Vagina (tissue), 2 donors: ENCODE data around the gene TCF4. TPM values are rescaled to one million over a fixed set of nuclear protein-coding genes. Genes with fewer than 3 reads are reported as not detected.
A peak's percentile ranks its signal among the peaks of the same experiment; 100 is the strongest.

Experiments
- DNase-seq, 2 donors: peaks; one replicate each; pipeline ENCODE4 v3.0.0-alpha.2; 2017; ENCODE audit errors: extremely low spot score in 2 of 2
- H3K27ac ChIP-seq: fragments of 200-600 bp; sonication (generic); one replicate; pipeline ENCODE4 v1.5.1; 2019
- H3K27me3 ChIP-seq: fragments of 200-600 bp; sonication (generic); one replicate; pipeline ENCODE4 v1.5.1; 2019
- H3K36me3 ChIP-seq, 2 donors: fragments of 200-600 bp; sonication (generic); one replicate each; pipeline ENCODE4 v1.5.1; 2017 to 2019
- H3K4me1 ChIP-seq: fragments of 200-600 bp; sonication (generic); one replicate; pipeline ENCODE4 v1.5.1; 2019
- H3K4me3 ChIP-seq, 2 donors: fragments of 200-600 bp; sonication (generic); 1 replicate in 1 of 2; 2 replicates in 1 of 2; pipeline ENCODE4 v1.5.1; 2016 to 2019
- H3K9me3 ChIP-seq: fragments of 200-600 bp; sonication (generic); one replicate; pipeline ENCODE4 v1.5.1; 2019
- CTCF ChIP-seq, 3 experiments: fragments of 450-650 bp in 2 of 3; fragments of 200-600 bp in 1 of 3; sonication (generic) in 1 of 3; IDR thresholded peaks; one replicate each; pipeline ENCODE4 v1.5.1; 2017 to 2019; ENCODE audit warnings: antibody characterized with exemption in 3 of 3, mild to moderate bottlenecking in 2 of 3, moderate library complexity in 2 of 3
- POLR2A ChIP-seq, 2 donors: fragments of 450-650 bp; IDR thresholded peaks; one replicate each; pipeline ENCODE4 v1.6.1; 2017; ENCODE audit warnings: antibody characterized with exemption in 2 of 2, mild to moderate bottlenecking in 2 of 2, moderate library complexity in 2 of 2
- POLR2AphosphoS5 ChIP-seq, 2 donors: sonication (generic); formaldehyde crosslinking; IDR thresholded peaks; one replicate each; pipeline ENCODE4 v1.9.0; 2017; ENCODE audit warnings: antibody characterized with exemption in 2 of 2, mild to moderate bottlenecking in 2 of 2, low read depth in 1 of 2; ENCODE audit not compliant: insufficient read depth in 1 of 2
- intact Hi-C: fragments of 100-400 bp; cut with DNase I; formaldehyde crosslinking; loops from one replicate; pipeline ENCODE4 v1.15.1; 2023
- total RNA-seq: library from RNA; depleted of rRNA; stranded (reverse); fragments of >200 nt; gene quantifications from one replicate; pipeline ENCODE4 v1.2.3, GENCODE V29; 2016

Gene TCF4
- total RNA-seq, 1 donor from 2014 or later, result 105 TPM

GRCh38 chr18:55351980-55352714, 235.8 kb downstream of the TCF4 start:
- TF ChIP-seq CTCF (IDR thresholded peaks at IDR 0.05) (no peak), POLR2A (IDR thresholded peaks at IDR 0.05) (no peak), POLR2AphosphoS5 (IDR thresholded peaks at IDR 0.05; ENCODE audit: insufficient read depth in 1 of 2, low read depth in 1 of 2) (no peak)
- Histone ChIP-seq H3K27me3 (no peaks in the 10 kb centered on the region), H3K4me3 (no peak overlapping the region), H3K36me3 (no peaks in the 10 kb centered on the region), H3K4me1 (peaks cover 23% of the 10 kb centered on the region), H3K9me3 (no peaks in the 10 kb centered on the region), H3K27ac (no peak overlapping the region)
- DNase-seq, result no peak
- intact Hi-C loops, result no loop called here

DNA sequence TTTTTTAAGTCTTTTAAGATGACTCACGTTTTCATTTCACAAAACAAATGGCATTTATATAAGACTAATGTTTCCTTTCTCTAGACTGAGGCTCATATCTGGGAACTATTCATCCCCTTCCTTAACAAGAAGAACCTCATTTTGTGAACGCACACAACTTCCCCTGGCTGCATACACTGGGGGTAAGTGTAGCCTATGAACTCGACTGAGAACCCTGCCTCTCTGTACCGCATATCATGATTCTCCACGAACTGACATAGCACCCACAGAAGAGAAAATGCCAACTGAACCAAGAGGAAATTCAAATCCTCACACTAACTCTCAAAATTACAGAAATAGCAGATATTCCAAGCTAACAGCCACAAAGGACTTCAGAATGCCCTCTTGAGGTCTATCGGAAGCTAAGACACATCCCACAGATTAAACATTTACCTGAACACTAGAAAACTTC, 236.7 kb downstream of the TCF4 start:
- H3K36me3 ChIP-seq, result no peaks in the 10 kb centered on the region
- no peak overlapping the region for H3K4me3 ChIP-seq
- no peak overlapping the region for H3K27ac ChIP-seq
- no peaks in the 10 kb centered on the region for H3K27me3 ChIP-seq
- intact Hi-C loops, result no loop called here
- no peak for DNase-seq
- H3K4me1 ChIP-seq, result peaks cover 23% of the 10 kb centered on the region
- no peak for TF ChIP-seq POLR2A (IDR thresholded peaks at IDR 0.05)
- TF ChIP-seq POLR2AphosphoS5 (IDR thresholded peaks at IDR 0.05; ENCODE audit: insufficient read depth in 1 of 2, low read depth in 1 of 2), result no peak
- TF ChIP-seq CTCF (IDR thresholded peaks at IDR 0.05), result no peak
- no peaks in the 10 kb centered on the region for H3K9me3 ChIP-seq

DNA sequence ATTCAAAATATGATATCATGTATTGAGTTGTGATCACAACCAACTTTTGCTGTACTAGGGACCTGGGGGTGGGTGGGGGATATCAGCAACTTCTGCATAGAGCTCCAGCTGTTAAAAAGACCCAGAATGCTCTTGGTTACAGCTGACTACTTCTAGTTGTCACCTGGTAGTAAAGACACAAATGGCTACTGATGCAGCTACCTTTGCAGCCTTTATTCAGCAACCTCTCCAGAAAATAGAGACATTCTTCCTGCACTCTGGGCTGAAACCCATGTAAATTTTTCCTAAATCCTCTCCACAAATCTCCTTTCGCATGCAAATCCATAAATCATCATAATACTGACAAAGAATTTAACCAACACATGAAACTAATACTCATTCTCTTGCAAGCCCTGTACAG, 238.3 kb downstream of the TCF4 start:
- Histone ChIP-seq H3K36me3 (no peaks in the 10 kb centered on the region), H3K9me3 (no peaks in the 10 kb centered on the region), H3K27ac (peak overlapping the region; percentile 20), H3K27me3 (no peaks in the 10 kb centered on the region), H3K4me3 (no peak overlapping the region), H3K4me1 (peaks cover 18% of the 10 kb centered on the region)
- DNase-seq, result no peak
- intact Hi-C loops, result no loop called here
- TF ChIP-seq POLR2A (IDR thresholded peaks at IDR 0.05), result no peak
- no peak for TF ChIP-seq POLR2AphosphoS5 (IDR thresholded peaks at IDR 0.05; ENCODE audit: insufficient read depth in 1 of 2, low read depth in 1 of 2)
- TF ChIP-seq CTCF (IDR thresholded peaks at IDR 0.05), result no peak

DNA sequence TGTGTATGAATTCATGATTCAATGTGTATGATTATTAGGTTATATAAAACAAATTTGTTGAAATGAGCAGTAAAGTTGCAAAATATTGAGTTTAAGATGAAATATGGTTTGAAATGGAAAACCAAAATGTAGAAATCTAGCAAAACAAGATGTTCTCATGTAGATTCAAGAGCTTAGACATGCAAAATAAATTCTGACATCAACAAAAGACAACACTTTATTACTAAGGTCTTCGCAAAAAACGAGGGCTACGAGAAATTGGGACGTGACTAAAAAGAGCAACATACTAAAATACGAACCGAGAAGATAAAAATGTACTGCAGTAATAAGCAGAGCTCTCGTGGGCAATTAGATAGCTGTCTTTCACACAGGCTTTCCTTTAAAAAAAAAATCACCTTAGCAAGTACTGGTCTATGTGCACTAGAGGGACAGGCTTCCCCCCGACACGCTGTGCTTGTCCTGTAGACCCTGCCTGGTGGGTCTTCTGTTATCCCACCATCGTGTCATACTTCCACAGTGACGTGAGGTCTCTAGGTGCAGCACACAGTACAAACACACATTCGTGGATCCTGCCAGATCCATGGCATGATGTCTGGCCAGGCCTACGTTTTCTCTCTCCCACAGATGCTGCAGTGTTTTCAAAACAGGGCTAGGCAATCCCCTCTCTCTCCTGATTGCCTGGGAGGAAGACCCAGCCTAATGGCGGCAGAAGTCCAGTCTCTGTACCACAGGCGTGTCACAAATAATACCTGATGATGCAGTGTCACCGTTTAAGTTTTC, 240.8 kb downstream of the TCF4 start:
- intact Hi-C loops, result no loop called here
- H3K27me3 ChIP-seq, result no peaks in the 10 kb centered on the region
- DNase-seq, result no peak
- no peak for TF ChIP-seq POLR2A (IDR thresholded peaks at IDR 0.05)
- TF ChIP-seq CTCF (IDR thresholded peaks at IDR 0.05), result no peak
- TF ChIP-seq POLR2AphosphoS5 (IDR thresholded peaks at IDR 0.05; ENCODE audit: insufficient read depth in 1 of 2, low read depth in 1 of 2), result no peak
- peaks cover 22% of the 10 kb centered on the region for H3K4me1 ChIP-seq
- H3K9me3 ChIP-seq, result no peaks in the 10 kb centered on the region
- H3K4me3 ChIP-seq, result no peak overlapping the region
- H3K36me3 ChIP-seq, result no peaks in the 10 kb centered on the region
- no peak overlapping the region for H3K27ac ChIP-seq

DNA sequence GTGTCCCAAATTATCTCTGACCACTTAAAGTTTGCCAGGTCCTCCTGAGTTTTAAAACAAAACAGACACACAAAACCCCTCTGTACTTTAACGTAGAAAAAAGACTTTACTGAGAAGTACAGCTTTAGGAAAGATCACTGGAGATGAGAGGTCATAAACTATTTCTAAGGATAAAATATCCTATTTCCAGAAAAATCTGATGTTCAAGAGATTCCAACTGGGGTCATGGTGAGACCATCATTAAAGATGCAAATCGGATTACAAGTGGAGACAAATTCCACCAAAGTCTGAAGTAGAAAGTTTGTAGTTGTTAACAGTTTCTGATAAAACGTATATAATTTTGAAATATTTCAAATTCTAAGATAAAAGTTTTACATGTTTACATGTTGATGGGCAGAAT, 241.6 kb downstream of the TCF4 start:
- peaks cover 22% of the 10 kb centered on the region for H3K4me1 ChIP-seq
- TF ChIP-seq CTCF (IDR thresholded peaks at IDR 0.05), result no peak
- intact Hi-C loops, result no loop called here

More for the DNA sequence above, 241.6 kb downstream of the TCF4 start:
- no peak overlapping the region for H3K4me3 ChIP-seq
- H3K27me3 ChIP-seq, result no peaks in the 10 kb centered on the region
- DNase-seq, result no peak
- no peak overlapping the region for H3K27ac ChIP-seq
- H3K36me3 ChIP-seq, result no peaks in the 10 kb centered on the region
- no peaks in the 10 kb centered on the region for H3K9me3 ChIP-seq
